HG02759 (cell line): ENCODE results near the gene RYR1.
"Not testable (repeated sequence)": the region's sequence is repeated elsewhere in the genome, so short reads cannot be mapped to it uniquely, and the experiment has no call there.

ENCODE experiments used
- ATAC-seq: cut with Tn5 transposase; IDR thresholded peaks from one replicate; pipeline ENCODE4 v1.9.1; 2021; ENCODE audit warnings: mild to moderate bottlenecking, moderate library complexity; ENCODE audit not compliant: unreplicated experiment

RYR1 gene

DNA sequence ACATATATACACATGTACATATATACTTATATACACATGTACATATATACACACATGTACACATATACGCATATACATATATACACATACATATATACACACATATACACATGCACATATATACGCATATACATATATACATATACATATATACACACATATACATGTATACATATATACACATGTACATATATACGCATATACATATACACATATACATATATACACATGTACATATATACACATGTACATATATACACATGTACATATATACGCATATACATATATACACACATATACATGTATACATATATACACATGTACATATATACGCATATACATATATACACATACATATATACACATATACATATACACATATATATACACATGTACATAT lies 169.4 kb downstream of the RYR1 start:
- not testable (repeated sequence) for ATAC-seq

DNA sequence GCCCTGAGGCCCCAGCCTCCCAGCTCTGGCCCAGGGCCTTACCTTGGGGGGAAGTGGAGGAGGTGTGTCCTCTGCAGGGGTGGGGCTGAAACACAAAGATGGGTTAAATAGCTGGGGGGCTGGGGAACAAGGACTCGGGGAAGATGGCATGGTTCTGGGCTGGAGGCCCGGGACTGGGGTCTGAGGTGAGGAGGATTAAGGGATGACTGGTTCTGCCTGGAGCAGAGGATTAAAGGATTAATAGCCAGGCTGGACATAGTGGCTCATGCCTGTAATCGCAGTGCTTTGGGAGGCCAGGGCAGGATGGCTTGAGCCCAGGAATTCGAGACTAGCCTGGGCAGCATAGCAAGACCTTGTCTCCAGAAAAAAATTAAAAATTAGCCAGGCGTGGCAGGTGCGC lies 172.6 kb downstream of the RYR1 start:
- no peak for ATAC-seq

DNA sequence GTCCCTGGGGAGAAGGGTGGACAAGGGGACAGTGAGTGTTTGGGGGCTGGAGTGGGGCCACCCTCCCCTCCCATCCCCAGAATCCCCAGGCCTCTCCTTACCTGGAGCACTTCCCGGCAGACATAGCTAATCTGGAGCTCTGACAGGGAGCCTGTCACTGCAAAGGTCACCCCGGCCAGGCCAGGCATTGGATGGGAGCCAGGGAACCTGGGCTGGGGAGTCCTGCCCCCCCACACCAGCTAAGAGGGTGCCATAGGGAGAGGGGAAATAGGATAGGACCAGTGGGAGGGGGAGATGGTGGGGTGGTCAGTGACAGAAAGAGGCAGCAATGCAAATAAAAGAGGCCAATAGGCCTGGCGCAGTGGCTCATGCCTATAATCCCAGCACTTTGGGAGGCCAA lies 180.8 kb downstream of the RYR1 start:
- ATAC-seq: no peak

DNA sequence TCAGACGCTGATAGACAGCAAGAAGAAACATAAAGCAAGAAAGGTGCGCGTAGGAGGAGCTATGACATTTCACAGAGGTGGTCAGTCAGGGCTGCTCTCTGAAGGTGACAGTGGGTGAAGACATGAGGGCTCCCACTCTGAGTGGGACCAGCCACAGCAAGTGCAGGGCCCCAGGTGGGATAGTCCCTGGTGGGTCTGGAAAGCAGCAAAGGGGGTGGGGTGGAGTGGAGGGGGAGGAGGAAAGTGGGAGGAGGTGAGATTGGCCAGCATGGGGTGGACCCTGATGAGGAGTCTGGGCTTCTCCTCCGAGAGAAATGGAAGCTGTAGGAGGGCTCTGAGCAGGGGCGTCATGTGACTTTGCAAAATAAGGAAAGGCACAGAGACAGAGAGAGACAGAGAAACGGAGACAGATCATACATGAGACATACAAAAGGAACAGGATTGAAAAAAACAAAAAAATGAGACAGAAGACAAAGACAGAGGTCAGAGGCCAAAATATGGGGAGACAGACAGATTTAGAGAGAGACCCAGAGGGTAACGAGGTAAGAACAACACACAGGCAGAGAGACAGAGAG lies 181.6 kb downstream of the RYR1 start:
- no peak for ATAC-seq

DNA sequence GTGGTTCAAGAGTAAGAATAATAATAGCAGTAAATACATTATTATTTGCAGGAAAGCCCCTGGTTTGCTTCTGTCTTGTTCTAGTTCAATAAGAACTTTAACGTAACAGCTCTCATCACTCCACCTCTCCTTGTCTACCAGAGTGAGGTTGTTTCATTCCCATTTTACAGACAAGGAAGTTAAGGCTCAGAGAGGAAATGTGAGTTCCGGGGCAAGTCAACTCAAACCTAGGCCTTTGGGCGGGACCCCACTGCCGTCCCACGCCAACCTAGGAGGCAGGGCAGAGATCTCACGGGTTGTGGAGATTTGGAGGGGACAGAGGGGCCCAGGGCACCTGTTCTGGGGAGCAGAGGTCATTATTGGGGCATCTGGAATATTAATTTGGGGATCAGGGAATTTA lies 182.8 kb downstream of the RYR1 start:
- no peak for ATAC-seq

DNA sequence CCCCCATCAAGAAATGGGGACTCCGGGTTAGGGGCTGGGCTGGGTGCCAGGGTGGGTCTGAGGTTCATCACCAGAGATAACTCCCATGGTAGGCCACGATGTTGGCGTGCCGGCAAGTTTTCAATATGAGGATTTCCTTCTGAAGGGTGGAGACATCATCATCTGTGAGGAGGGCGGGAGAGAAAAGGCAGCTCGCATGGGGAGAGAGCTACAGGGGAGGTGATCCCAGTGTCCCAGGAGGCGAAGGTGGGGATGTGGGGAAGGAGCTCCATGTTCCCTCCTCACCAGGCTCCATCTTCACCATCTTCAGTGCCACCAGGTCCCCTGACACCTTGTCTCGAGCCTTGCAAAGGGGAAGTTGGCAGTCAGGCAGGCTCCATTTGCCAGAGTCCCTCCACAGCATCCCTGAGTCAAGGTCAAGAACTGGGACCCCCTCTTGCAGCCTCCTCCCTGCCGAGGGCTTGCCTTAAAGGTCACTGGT lies 183.8 kb downstream of the RYR1 start:
- ATAC-seq: peak; percentile 1

DNA sequence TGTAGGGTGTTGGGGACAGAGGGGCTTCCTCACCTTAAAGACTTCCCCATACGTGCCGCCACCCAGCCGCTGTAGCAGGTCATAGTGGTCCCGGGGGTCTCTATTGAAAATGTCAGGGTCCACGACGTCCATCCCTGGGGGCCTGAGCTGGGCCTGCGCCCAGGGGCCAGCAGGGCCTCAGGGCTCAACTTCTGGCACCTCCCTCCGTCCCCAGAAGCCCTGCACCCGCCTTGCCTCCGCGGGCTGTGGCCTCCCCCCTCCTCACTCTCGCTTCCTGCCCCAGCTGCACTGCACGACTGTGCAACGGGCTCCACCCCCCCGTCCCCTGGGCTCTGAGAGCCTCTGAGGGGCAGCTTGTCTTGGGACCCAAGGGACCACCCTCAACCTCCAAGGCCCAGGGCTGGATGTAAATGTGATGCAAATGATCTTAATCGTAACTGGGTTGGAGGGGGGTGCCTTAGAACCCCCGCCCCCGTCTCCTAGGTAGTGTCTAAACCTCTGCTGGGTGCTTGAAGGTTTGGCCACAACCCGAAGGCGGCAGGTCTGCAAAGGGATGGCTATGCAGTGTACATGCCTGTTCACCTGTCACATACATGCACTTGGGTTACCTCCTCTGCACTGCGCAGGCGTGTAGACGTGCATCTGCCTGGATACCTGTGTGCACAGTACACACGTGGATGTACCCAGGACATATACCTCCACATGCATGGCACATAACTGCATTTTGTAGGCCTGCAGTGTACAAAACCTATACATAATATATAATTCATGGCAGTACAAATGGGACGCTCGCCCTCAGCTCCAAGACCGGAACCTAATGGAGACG lies 184.5 kb downstream of the RYR1 start, which contains the start of gene MAP4K1:
TSS of gene MAP4K1 (minus strand) at position 190 of the 826 bp plus-strand sequence. CDS start at position 132, 58 bp downstream.
- peak; percentile 74 for ATAC-seq

DNA sequence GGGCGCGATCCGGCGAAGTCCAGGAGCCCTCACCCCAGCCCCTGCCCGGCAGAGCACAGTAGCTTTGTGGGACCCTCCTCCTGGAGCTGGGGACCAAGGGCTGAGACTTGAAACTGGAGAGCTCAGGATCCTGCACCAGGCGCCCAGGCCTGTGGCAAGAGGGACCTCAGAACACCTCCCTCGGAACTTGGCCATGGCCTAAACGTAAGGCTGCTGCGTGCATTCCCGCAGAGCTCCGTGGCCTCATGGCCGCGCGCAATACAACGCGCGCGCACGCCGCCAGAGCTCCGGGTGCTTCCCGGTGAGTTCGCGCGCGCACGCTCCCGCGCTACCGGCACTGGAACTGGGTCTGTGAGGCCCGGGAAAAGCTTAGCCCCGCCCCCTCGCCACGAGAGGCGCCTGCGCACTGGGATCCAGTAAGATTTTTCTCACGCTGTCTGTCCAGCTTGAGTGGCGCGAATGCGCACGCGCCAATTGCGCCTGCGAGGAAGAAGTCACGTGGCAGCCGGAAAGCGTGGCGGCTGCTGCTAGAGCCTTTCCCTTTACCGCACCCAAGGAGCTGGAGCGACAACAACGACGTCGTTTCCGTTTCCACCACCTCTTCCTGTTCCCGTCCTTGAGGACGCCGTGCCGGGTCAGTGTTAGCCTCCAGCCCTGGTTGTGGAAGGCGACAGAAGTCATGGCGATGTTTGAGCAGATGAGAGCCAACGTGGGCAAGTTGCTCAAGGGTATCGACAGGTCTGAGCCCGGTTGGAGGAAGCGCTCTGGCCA lies 185.3 kb downstream of the RYR1 start, which contains the start of gene EIF3K:
TSS of gene EIF3K (plus strand) at position 599 of the 771 bp plus-strand sequence. CDS start at position 680, 81 bp downstream.
- peak; percentile 67 for ATAC-seq

DNA sequence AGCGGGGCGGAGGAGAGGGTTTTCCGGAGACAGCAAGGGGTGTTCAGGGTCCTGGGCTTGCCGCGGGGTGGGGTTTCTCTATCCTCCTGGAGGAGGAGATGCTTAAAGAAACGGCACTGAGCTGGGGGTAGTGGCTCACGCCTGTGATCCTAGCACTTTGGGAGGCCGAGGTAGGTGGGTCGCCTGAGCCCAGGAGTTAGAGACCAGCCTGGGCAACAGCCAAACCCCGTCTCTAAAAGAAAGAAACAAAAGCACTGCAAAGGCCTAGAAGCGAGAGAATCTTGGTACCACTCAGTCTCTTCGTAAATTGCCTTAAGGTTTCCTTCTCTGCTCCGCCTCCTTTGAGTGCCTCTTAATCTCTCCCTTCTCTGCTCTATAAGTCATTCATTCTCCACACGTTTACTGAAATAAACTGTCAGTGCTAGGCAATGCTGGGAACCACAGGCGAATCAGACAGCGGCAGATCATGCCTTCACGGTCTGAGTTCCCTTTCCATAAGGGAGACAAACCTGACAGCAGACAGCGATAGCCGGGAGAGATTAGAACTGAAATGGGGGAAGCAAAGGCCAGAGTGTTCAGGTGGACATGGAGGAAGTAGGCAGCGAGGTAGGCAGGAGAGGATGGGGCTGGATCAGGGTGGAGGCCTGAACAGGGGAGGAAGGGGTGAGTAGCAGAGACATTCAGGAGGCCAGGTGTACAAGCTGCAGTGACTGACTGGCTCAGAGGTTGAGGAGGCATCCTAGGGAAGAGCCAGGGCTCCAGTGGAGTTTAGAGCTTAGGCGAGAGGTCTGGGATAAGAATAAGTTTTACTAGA lies 186.1 kb downstream of the RYR1 start:
- ATAC-seq: no peak

DNA sequence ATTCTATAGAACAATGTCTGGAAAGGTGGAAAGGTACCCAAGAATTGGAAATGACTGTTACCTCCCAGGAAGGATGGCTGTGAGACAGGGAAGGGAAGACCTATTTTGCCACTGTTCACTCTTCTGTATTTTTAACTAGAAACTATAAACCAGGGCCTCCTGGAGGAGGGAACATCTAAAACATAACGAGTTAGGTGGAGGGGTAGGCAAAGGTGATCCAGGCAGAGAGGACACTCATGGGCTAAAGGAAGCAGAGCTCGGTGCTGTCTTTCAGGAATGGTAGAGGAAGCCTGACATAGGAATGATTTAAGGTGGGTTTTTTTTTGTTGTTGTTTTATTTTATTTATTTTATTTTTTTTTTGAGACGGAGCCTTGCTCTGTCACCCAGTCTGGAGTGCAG lies 191.3 kb downstream of the RYR1 start:
- no peak for ATAC-seq

DNA sequence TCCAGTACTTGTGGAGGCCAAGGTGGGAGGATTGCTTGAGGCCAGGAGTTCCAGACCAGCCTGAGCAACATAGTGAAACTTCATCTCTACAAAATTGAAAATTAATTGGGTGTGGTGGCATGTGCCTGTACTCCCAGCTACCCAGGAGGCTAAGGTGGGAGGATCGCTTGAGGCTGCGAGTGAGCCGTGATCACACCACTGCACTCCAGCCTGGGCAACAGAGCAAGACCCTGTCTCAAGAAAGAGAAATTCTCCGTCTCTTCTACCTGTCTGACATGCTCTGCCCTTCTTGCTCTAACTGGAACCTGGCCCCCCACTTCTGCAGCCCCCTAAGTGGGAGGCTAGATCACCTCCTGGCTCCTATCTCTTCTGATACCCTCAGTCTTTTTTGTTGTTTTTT lies 192.9 kb downstream of the RYR1 start:
- ATAC-seq: no peak

DNA sequence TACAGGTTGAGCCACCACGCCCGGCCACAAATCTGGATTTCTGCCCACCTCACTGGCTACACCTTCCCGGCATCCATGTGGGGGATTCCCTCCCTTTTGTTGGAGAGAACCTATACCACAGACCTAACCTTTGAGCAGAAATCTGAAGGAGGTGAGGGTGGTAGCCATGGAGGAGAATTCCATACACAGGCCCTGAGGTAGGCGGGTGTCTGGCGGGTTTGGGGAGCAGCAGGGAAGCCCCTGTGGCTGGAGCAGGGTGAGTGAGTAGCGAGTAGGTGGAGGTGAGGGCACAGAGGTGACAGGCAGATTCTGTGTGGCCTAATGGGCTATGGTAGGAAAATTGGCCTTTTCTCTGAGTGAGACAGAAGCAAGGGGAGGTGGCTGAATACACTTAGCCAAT lies 196.1 kb downstream of the RYR1 start:
- ATAC-seq: no peak

DNA sequence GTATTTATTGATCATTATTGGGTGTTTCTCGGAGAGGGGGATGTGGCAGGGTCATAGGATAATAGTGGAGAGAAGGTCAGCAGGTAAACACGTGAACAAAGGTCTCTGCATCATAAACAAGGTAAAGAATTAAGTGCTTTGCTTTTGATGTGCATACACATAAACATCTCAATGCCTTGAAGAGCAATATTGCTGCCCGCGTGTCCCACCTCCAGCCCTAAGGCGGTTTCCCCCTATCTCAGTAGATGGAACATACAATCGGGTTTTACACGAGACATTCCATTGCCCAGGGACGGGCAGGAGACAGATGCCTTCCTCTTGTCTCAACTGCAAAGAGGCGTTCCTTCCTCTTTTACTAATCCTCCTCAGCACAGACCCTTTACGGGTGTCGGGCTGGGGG lies 197.8 kb downstream of the RYR1 start:
- not testable (repeated sequence) for ATAC-seq

DNA sequence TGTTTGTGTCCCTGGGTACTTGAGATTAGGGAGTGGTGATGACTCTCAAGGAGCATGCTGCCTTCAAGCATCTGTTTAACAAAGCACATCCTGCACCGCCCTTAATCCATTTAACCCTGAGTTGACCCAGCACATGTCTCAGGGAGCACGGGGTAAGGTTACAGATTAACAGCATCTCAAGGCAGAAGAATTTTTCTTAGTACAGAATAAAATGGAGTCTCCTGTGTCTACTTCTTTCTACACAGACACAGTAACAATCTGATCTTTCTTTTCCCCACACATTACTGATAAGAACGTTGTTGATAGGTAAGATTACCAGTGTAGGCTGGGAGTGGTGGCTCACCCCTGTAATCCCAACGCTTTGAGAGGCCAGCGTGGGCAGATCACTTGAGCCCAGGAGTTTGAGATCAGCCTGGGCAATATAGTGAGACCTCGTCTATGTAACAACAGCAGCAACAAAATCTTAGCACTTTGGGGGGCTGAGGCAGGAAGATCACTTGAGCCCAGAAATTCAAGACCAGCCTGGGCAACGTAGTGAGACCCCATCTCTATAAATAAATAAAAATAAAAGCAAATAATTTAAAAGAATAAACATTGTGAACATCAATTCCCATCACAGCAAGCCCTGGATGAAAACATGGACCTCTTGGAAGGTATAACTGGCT lies 198.5 kb downstream of the RYR1 start:
- ATAC-seq: not testable (repeated sequence)

DNA sequence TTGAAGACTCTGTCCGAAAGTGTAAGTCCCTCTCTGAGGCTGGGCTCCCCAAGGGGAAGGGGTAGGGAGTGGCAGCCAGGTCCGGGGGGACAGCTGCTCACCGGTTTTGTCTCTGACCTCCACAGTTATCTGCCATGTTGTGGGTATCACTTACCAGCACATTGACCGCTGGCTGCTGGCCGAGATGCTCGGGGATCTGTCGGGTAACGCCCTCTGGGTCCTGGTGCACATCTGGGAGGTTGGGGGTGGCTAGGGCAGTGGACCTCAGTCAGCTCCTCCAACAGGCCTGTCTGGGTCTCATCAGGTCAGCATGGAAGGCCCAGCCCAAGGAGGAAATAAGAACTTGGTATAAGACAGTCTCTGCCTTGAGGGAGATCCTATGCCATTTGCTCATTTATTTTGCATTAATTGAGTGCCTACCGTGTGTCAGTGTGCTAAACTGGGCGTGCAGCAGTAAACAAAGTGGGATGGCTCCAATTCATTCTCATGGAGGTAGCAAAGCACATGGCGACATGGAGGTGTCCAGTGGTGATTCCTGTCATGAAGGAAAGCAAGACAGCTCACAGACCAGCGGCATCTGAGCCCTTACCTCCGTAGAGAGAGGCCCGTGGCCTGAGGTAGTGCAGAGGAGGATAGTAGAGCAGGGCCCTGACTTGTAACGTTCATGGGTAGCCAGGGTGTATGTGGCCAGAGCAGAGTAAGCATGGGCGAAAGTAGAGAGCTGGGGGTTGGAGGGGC lies 199.2 kb downstream of the RYR1 start:
- no peak for ATAC-seq

DNA sequence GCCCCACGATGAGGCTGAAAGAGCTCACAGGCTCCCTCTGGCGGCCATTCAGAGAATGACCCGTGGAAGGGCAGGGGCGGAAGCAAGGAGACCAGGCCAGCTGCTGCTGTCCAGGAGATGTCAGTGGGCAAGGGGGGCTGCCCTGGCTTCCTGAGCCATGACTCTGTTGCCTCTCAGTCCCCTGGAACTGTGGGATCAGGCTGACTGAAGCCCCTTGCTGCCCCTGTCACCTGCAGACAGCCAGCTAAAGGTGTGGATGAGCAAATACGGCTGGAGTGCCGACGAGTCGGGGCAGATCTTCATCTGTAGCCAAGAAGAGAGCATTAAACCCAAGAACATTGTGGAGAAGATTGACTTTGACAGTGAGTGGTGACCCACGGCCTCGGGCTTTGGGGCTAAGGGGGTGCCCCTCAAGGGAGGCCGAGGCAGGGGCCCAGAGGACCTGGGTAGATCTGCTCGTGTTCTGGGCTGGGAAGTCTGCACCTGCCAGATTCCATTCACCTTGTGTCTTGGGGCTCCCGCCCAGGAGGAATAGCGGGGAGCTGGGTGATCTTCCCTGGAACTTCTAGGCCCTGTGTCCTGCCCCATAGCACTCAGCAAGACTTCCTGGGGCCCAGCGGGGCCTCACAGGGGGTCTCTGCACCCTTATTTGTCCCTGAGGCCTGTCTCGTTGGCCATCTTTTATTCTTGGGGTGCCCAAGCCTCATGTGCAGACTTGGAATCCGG lies 201.4 kb downstream of the RYR1 start:
- ATAC-seq: no peak

DNA sequence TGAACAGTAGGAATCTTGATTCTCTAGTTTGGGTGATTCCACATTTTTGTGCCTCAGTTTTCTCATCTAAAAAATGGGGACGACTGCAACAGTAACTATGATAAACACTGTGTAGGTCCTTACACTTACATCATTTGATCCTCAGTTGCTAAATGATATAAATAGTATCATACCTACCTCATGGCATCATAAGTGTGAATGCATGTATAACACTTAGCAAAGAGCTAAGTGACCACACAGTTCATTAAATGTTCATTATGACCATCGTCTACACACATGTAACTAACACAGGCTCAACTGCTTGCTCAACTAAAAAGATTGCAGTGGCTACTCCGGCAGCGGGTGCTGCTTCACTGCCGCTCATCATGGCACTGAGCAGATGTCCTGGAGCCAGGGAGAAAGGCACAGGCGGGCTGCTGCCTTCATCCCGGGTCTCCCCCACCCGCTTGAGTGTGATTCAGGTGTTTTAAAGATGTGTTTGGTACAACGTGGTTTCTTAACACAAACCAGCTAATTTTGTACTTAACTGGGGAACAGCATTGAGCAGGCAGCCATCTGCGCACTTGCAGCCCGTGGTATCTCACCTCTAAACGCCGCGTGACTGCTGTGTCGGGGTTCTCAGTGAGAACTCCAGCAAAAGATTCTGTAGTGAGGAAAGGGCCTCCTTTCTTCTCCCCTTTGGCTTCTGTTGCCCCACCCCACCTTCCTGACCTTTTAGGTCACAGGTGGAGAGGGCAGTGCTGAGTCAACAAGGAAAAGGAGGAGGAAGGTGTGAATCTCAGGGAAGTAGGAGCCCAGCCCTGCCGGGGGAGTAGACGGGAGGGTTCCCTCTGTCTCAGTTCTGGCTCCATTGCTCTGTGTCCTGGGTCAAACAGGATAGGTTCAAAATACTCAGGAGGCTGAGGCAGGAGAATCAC lies 202.2 kb downstream of the RYR1 start:
- no peak for ATAC-seq
